GM12865 (cell line): Measurements from ENCODE around the gene SIVA1.

Experiments used
- DNase-seq: peaks from one replicate; pipeline ENCODE4 v3.0.0; 2010; ENCODE audit warnings: low read depth
- H3K4me3 ChIP-seq: 2 replicates; pipeline ENCODE4 v1.5.1; 2011; ENCODE audit warnings: mild to moderate bottlenecking, low read depth, low read length, control low read depth
- CTCF ChIP-seq: IDR thresholded peaks from 2 replicates; pipeline ENCODE4 v1.5.1; 2011; ENCODE audit warnings: low read length, control low read depth, low read depth, inconsistent platforms; ENCODE audit not compliant: insufficient read depth; ENCODE audit errors: missing control alignments

The SIVA1 gene

GRCh38 chr14:104734991-104735779, 17.8 kb upstream of the SIVA1 start:
- no peak for TF ChIP-seq CTCF
- no peak overlapping the region for H3K4me3 ChIP-seq
- no peak for DNase-seq

GRCh38 chr14:104735830-104736642, 16.9 kb upstream of the SIVA1 start:
- TF ChIP-seq CTCF: no peak
- no peak for DNase-seq
- no peak overlapping the region for H3K4me3 ChIP-seq

DNA sequence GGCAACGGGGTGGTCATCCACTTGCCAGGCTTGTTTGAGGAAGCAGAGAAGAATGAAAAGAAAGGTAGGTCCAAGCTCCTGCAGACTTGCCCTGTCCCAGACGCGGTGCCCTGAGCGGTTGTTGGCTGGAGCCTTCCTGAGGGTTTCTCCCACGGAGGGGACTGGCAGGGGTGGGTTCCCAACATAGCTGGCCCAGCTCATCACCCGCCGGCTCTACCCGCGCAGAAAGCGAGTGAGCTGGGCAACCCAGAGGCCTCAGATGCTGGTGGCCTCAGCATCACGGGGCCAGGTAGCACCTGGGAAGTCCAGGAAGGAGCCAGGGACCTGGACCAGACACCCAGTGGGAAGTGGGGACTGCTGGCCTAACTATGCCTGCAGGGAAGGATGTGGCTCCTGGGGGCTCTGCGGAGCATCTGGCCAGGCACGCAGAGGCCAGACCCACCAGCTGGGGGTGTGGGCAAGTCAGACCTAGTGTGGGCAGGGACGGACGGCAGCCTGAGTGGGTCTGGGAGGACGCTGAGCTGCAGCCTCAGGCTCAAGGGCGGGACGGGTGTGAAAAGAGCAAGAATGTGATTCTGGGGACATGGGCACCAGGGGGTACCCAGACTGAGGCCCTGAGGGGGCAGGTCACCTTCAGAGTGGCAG, 14.4 kb upstream of the SIVA1 start:
- H3K4me3 ChIP-seq: no peak overlapping the region
- no peak for DNase-seq
- TF ChIP-seq CTCF: no peak

DNA sequence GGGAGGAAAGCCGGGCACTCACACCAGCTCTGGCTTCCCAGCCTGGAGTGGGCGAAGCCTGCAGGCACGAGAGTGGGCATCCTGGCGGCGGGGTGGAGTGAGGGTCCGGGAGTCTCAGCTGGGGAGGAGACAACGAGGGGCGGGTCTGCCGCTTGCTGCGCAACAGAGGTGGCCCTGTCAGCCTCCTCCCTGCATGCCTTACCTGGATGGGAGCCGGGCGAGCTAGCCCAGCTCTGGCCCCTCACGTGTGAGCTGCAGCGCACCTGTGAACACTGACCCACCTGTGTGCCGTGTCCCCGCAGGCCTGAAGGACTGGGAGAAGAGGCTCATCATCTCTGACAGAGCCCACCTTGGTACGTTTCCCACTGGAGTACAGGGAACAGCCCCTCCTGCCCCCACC, 13.9 kb upstream of the SIVA1 start:
- no peak for DNase-seq
- H3K4me3 ChIP-seq: no peak overlapping the region
- TF ChIP-seq CTCF: no peak

DNA sequence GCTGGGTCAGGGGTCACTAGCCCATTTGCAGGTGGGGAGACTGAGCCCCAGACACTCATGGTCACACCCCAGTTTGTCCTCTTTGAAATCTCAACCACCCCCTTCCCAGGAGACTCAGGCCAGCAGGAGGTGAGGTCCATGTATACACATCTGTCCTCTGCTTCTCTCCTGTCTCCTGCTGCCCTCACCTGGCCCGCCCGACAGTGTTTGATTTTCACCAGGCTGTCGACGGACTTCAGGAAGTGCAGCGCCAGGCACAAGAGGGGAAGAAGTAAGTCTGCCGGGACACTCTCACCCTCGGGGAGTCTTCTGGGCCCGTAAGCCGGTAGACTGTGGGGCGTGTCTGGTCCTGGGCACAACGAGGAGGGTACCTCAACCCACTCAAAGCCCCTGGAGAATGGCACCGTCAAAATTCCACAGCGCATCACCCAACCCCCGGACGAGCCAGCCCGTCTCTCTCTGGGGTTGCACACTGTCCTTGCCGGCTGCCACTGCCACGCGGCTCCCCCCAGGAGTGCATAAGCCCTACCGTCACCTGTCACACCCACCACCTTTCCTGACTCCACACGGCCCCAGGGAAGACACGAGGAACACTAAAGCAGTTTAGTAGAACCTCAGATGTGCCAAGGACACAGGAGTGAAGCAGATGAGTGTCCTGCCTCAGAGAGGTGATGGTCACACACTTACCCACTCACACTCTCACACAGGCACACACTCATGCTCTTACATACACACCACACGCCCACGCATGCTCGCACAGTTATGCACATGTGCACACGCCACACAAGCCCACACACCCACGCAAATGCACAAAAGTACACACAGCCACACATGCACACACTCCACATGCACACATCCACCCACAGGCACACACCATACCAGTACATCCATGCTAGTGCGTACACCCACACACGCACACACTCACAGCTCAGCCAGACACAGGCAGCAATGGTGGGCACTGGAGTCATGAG, 13.1 kb upstream of the SIVA1 start:
- DNase-seq: no peak

More for the DNA sequence above, 13.1 kb upstream of the SIVA1 start:
- no peak overlapping the region for H3K4me3 ChIP-seq
- TF ChIP-seq CTCF: no peak
